NCI-H82 treated with DMSO at 0.1 percent for 48 hours (cell line): ENCODE measurements around the gene IL16.

Experiments
- DNase-seq: peaks from one replicate; lab custom pipeline; 2025; ENCODE audit not compliant: unreplicated experiment; lab: John Stamatoyannopoulos, UW

Gene IL16

DNA sequence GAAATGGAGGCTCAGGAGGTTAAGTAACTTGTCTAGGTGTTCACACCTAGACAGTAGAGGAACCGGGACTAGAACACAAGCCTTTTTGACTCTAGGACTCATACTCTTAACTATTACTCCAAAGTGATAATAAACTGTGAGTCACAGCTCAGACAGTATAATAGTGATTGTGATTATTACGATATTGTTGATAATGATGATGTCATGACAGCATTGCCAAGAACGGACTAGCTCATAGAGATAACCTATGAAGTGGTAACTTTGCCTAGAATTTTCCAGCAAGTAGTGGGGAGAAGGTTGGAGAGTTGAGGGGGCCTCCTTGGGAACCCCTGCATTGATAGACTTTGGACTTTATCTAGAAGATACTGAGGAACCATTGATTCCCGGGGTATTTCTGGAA, 93.2 kb downstream of the IL16 start:
- DNase-seq = no peak

DNA sequence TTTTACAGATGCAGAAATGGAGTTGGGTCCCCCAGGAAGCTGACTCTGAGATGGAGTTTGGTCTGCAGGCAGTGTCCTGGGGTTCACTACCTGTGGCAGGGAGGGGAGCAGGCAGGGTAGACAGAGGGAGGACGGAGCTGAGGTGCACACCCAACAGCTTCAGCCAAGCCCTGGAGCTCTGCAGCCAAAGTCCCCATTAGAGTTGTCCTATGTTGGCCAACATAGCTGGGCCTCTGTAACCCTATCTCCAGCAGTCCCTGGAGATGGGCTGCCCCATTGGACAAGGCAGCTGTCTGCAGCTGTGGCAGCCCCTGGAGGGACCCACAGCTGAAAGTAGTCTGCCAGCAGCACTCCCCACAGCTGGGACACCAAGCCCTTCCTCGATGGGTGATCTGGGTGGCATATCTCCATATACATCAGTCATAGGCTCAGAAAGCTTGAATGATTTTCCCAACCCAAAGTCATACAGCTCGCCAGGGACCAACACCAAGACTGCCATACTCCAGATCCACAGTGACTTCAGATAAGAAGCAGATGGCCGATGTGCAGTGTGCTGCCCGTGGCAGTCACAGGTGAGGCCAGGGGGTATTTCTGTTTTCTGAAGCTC, 95.3 kb downstream of the IL16 start:
- DNase-seq = no peak

DNA sequence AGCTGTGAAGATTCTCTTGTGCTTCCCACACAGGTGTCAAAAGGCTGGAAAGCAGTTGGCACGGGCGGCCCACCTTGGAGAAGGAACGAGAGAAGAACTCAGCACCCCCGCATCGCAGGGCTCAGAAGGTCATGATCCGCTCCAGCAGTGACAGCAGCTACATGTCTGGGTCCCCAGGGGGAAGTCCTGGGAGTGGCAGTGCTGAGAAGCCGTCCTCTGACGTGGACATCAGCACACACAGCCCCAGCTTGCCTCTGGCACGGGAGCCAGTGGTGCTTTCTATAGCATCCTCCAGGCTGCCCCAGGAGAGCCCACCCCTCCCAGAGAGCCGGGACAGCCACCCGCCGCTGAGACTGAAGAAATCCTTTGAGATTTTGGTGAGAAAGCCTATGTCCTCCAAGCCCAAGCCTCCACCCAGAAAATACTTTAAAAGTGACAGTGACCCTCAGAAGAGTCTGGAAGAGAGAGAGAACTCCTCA, 95.9 kb downstream of the IL16 start:
- DNase-seq = no peak

DNA sequence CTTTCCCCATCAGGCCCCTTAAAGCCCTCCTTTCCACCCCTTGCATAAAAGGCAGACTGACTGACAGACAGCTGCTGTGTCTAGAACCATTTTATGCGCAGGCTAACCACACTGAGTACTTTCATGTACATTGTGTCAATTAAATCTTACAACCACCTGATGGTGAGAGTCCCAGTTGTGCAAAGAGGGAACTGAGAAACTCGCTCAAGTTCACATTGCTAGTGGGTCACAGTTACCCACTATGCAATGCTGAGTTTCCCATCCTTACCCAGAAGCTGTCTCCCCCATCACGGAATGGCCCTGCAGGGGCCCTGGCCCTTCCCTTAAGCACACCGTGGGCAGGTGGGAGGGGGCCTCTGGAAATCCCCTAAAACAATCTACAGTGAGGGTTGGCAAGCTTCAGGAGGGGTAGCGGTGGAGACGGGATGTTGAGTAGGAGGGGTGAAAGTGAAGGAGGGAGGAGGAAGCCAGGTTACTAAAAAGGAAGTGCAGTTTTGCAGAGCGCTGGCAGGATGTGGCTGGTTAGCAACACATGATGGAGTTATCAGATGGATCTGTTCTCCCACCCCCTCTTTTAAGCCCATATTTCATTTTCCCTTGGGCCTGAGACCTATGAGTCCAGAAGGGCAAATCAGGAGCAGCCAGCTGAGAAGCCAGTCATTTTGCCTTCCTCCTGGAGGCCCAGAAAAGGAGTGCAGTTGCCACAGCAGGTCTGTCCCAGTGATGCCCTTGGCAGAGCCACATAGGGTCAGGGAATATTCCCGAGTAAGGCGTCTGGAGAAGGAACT, 97.2 kb downstream of the IL16 start:
- no peak for DNase-seq

DNA sequence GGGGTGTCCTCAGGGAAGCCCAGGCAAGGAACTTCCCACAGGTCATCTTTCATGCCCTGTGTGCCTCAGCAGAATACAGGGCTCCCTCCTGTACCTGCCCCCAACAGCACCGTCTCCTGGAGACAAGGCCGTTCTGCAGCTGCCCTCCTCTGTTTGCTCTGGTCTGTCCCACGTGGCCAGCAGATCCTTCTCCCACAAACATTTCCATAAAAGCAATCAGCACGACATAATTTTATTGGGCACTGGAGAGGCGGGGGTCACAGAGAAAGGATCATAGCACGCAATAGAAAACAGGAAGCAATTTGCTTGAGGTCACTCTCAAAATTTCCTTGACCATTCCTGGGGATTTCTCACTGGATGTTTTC, 97.8 kb downstream of the IL16 start:
- DNase-seq = no peak

DNA sequence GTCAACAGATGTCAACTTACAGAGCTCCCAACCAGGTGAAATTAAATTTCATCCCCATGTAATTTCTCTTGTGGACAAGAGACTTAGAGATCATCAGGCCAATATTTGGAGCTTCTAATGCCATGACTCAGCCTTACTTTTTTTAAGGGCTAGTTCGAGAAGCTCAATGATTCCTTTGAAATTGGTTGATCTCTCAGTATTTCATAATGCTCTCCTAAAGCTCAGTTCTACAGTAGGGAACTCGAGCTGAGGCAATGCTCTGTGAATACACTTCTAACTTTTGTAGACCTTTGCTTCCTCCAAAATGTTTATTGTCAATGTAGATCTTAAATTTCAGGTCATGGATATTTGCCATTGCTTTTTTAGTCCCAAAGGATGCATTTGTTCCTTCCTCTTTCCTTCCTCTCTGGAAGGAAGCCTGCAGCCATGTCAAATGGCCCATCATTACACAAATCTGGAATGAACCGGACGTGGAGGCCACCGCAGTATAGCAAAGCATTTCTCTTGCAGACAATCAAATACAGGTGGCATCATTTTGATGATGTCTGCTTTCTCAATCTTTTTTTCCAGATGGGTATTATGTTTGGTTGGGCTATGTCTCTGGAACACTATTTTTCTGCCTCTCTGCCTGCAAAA, 98.9 kb downstream of the IL16 start:
- no peak for DNase-seq

- DNase-seq = no peak
Measured at GRCh38 chr15:81296186-81296585, 99.5 kb downstream of the IL16 start.

DNA sequence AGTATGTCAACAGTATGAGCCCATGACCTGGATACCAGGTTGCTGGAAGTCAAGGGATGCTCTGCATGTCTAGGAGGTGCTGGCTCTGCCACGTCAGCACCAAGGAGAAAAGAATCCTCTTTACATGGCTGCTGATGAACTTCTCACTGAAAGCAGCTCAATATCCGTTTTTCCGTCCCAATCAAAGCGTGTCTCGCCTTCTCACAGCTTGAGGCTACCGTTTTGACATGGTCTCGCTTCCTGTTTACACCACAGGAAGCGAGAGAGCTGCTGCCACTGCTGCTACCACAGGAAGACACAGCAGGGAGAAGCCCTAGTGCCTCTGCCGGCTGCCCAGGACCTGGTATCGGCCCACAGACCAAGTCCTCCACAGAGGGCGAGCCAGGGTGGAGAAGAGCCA, 100.0 kb downstream of the IL16 start:
- DNase-seq = no peak

DNA sequence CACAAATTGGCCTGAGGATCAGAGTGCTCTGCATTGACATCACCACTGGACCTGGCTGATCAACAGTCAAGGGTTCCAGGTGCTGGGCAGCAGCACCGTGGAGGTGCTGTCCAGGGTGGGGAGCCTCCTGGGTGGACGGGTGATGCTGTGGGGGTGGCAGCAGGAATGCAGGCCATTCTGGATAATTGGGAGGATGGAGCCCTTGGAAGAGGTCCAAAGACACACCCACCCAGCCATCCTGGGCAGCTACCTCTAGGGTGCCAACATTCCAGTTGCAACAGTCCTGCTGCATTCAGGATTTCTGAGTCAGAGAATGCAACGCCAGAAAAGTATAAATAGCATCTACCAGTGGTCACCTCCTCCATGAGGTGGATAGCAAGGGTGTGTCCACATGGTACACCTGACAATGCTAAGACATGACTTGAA, 100.5 kb downstream of the IL16 start:
- no peak for DNase-seq

DNA sequence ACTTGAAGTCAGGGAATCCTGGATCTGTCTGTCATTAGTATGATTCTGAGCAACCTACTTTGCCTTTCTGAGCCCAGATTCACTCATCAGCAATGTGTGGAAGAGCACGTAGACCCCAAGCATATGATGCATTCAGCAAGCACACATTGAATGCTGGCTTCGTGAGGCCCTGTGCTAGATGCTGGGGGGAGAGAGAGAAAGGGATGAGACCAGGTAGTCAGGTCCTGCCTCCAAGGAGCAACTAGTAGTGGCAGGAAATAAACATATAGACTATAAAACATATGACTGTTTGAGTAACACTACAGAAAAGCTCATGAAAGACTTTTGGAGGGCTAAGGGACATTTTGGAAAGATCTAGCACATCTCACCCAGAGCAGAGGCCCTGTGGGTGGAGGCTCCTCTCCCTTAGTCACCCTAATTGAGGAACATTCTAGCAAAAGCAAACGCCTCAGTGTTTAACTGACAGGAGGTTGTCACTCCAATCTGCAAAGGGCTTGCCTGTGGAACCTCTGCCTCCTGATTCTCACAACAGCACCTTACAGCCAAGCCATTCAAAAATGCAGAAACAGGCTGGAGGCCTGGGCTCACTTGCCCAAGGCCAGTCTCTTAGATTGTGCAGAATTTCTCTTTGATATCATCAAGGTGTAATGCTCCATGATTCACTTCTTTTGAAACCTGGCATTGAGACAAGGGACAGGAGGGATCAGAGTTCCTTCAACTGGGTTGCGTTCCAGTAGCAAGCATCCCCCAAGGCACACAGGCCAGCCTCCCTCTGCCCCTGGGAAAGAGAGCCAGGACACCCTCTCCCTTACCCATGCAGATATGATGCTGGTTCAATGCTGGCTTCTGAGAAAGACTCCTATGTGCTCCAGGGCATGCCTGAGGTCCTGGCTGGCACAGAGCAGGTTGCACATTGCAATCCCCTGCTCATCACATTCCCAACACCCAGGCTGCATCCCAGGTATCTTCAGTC, 101.2 kb downstream of the IL16 start:
- DNase-seq = no peak

GRCh38 chr15:81298611-81299010, 101.9 kb downstream of the IL16 start:
- DNase-seq = no peak

GRCh38 chr15:81299156-81299555, 102.5 kb downstream of the IL16 start:
- no peak for DNase-seq

DNA sequence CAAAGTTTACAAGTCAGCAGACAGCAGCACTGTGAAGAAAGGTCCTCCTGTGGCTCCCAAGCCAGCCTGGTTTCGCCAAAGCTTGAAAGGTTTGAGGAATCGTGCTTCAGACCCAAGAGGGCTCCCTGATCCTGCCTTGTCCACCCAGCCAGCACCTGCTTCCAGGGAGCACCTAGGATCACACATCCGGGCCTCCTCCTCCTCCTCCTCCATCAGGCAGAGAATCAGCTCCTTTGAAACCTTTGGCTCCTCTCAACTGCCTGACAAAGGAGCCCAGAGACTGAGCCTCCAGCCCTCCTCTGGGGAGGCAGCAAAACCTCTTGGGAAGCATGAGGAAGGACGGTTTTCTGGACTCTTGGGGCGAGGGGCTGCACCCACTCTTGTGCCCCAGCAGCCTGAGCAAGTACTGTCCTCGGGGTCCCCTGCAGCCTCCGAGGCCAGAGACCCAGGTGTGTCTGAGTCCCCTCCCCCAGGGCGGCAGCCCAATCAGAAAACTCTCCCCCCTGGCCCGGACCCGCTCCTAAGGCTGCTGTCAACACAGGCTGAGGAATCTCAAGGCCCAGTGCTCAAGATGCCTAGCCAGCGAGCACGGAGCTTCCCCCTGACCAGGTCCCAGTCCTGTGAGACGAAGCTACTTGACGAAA, 103.1 kb downstream of the IL16 start:
- no peak for DNase-seq

DNA sequence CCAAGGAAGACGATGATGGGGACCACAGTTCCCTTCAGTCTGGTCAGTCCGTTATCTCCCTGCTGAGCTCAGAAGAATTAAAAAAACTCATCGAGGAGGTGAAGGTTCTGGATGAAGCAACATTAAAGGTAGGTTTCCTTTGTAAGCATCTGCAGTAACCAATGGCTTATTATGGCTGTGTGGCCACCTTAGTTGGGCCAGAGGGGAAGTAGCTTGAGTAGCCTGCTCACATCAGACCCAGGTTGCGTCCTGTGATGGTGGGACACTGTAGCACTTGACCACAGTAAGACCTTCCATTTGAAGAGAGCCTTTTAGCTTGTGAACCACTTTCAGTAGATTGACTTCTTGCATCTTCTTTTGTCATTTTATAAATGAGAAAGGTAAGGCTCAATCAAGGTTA, 104.7 kb downstream of the IL16 start:
- DNase-seq = no peak

DNA sequence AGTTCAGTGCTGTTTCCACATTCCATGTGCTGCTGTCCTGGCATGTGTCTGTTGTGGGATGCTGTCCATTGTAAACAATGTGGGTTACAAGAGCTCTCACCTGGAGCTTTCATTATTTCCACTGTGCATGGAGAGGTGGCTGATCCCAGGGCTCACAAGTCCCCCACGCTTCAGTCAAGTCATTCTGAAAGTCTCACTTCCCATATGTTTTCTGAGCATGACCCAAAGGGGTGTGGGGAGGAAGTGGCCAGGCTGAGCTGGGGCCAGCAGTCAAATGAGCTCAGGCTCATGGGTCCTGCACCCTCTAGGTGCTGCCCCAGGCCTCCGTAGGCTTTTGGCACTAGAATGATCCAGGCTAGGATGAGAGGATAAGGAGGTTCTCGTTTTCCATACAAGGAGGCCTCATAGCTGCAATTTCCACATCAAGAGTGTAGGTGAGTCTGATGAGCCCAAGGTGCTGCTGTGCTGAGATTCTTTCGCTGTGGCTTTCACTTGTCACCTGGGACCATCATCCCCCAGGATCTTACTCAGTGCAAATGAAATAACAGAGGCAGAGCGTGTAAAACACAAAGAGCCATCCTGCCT, 105.2 kb downstream of the IL16 start:
- DNase-seq = no peak

- no peak for DNase-seq
Measured at GRCh38 chr15:81302701-81303109, 106.0 kb downstream of the IL16 start.

DNA sequence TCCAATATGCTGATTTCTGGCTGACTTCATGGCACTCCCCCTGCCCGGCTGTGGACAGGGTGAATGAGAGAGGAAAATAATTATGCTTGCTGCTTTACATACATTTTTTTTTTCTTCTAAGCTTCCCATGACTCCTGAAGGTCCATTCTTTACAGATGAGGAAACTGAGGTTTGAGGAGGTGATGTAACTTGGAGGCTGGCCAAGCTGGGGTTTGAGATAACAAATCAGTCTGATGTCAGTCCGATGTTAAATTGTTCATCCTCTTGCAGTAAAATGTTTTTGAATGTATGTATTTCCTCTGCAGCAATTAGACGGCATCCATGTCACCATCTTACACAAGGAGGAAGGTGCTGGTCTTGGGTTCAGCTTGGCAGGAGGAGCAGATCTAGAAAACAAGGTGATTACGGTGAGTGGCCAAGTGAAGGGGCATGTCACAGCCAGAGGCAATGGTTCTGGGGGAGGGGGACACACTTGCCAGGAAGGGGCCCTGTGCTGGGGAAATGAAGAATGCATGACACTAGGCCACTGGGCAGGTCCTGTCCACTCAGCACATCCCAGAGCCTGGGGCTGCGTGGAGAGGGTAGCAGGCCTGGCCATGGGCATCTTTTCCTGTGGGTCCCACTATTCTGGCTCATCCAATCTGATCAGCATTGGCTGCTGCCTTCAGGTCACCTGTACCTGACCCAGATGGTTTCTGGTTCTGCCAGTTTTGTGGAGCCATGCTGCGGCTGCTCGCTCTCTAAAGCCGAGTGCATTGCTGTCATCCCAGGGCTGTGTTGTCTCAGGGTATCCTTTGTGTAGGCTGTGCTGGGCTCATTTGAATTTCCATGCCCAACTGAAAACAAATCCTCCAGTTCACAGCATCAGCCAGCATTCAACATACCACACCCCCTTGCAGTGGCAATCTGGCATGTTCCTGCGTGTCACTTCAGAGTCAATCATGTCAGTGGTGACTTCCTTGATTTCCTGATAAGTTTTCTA, 106.9 kb downstream of the IL16 start:
- no peak for DNase-seq

- DNase-seq = no peak
Measured at GRCh38 chr15:81304226-81304625, 107.5 kb downstream of the IL16 start.

DNA sequence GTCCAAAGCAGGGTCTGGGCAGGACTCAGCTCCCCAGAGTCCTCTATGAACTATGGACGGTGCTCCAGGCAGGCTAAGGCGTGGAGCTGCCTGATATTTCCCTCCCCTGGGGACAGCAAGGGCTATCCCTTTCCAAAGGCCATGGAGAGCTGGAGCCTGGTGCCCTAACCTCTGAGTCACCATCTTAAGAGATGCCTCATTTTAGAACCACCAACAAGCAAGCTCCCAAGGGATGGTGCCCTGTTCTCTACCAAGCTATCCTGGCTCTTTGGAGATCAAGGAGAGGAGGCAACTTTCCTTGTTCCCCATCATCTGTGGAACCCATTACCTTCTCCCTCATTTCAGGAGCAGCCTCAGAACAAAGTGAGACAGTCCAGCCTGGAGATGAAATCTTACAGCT, 111.6 kb downstream of the IL16 start:
- no peak for DNase-seq
